RWPE2 (cell line): Measurements from ENCODE around the gene AIF1L.
A peak's percentile ranks its signal among the peaks of the same experiment; 100 is the strongest.

Experiments
- ATAC-seq: fragments of 200-7000 bp; cut with Tn5 transposase; 3 replicates; pipeline ENCODE4 v1.9.1; 2021; ENCODE audit warnings: low read depth
- DNase-seq: peaks from one replicate; pipeline ENCODE4 v3.0.0-alpha.2; 2020; ENCODE audit warnings: low spot score
- H3K27ac ChIP-seq: fragments of 450-650 bp; 2 replicates; pipeline ENCODE4 v1.5.1; 2017; ENCODE audit warnings: mild to moderate bottlenecking; ENCODE audit not compliant: poor library complexity, severe bottlenecking
- H3K27me3 ChIP-seq: fragments of 250-450 bp; sonication (Bioruptor Pico); 2 replicates; pipeline ENCODE4 v1.5.1; 2021; ENCODE audit warnings: mild to moderate bottlenecking, moderate library complexity; ENCODE audit not compliant: insufficient read depth, poor library complexity, severe bottlenecking
- H3K36me3 ChIP-seq: fragments of 250-450 bp; sonication (Bioruptor Pico); 2 replicates; pipeline ENCODE4 v1.5.1; 2020; ENCODE audit warnings: low read depth, mild to moderate bottlenecking, moderate library complexity
- H3K4me1 ChIP-seq: fragments of 250-450 bp; sonication (Bioruptor Pico); 2 replicates; pipeline ENCODE4 v1.5.1; 2021; ENCODE audit warnings: mild to moderate bottlenecking, moderate library complexity; ENCODE audit not compliant: insufficient read depth, poor library complexity, severe bottlenecking
- H3K4me3 ChIP-seq: fragments of 250-450 bp; sonication (Bioruptor Pico); 2 replicates; pipeline ENCODE4 v1.5.1; 2021; ENCODE audit warnings: mild to moderate bottlenecking, moderate library complexity; ENCODE audit not compliant: severe bottlenecking
- H3K9me3 ChIP-seq: fragments of 250-450 bp; sonication (Bioruptor Pico); 2 replicates; pipeline ENCODE4 v1.5.1; 2021; ENCODE audit warnings: mild to moderate bottlenecking, moderate library complexity; ENCODE audit not compliant: severe bottlenecking
- CTCF ChIP-seq: fragments of 450-650 bp; IDR thresholded peaks from one replicate; pipeline ENCODE4 v1.5.1; 2017; ENCODE audit warnings: mild to moderate bottlenecking, moderate library complexity; ENCODE audit not compliant: poor library complexity, severe bottlenecking

Gene AIF1L

DNA sequence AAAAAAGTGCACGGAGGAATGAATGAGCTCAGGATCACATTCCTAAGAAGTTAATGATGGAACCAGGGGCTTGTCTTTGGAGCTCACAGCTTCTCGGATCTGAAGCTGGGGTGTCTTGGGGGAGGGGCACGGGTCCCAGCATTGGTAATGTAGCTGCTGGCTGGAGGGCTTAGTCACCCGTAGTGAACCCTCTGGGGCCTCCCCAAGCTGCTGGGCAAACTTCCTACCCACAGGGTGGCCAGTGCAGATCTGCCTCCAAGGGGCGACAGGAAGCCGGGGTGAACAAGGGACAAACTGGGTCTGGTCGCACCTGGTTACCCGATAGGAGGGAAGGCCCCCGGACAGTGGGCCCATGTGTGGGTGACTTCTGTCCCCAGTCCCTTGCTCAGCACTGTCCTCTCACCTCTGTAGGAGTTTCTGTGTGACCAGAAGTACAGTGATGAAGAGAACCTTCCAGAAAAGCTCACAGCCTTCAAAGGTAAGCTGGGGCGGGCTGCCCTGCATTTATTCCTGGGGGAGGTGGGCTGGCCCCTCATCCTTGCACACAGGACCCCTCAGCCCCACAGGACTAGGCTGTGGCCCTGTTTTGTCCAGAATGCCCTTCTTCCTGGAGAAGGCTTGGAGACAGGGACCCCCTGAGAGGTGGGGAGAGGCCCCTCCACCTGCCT lies 15.0 kb downstream of the AIF1L start:
- peaks cover 8% of the 10 kb centered on the region for H3K9me3 ChIP-seq
- H3K4me3 ChIP-seq = no peak overlapping the region
- H3K36me3 ChIP-seq = no peaks in the 10 kb centered on the region
- ATAC-seq = no peak
- peaks cover 9% of the 10 kb centered on the region for H3K4me1 ChIP-seq
- TF ChIP-seq CTCF = no peak
- H3K27me3 ChIP-seq = no peaks in the 10 kb centered on the region
- no peak overlapping the region for H3K27ac ChIP-seq
- DNase-seq = peak; percentile 35

GRCh38 chr9:131111854-131112311 lies 15.6 kb downstream of the AIF1L start:
- Histone ChIP-seq H3K27ac (no peak overlapping the region), H3K36me3 (no peaks in the 10 kb centered on the region), H3K9me3 (peaks cover 8% of the 10 kb centered on the region), H3K4me1 (peaks cover 9% of the 10 kb centered on the region), H3K4me3 (no peak overlapping the region), H3K27me3 (no peaks in the 10 kb centered on the region)
- DNase-seq = no peak
- no peak for ATAC-seq
- TF ChIP-seq CTCF = no peak

DNA sequence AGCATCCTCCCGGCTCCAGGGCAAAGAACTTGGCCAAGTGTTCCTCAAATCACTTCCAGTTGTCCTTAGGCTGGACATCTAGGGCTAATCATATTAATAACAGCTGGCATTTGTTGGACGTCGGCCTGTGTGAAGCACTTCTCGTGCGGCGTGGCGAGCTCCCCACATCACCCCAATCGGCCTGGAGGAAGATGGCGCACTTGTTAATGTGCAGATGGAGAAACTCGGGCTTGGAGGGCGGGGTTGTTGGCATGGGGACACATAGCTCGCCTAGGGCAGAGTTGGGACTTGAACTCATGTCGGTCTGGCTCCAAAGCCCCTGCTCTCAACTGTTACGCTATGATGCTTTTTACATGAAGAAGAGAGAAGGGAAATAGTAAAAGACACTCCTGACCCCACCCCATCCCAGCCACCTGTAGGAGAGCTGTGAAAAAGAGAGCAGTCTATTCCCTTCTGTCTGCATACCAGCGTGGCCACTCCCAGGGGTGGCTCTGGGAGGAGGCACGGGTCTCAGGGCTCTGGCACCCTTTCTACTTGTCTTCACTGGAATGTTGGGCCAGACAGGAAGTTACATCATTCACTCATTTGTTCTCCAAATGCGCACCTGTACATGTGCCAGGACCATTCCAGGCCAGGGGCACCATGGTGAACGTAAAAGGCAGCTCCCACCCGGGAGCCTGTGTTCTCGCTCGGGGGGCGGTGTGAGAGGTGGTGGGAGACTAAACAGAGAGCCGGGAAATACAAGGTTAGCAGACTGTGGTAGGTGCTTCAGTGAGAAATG lies 16.2 kb downstream of the AIF1L start:
- DNase-seq (peak; percentile 61), ATAC-seq (peak; percentile 75)
- Histone ChIP-seq H3K4me1 (peaks cover 9% of the 10 kb centered on the region), H3K4me3 (no peak overlapping the region), H3K27ac (peak overlapping the region; percentile 21), H3K27me3 (no peaks in the 10 kb centered on the region), H3K9me3 (peaks cover 8% of the 10 kb centered on the region), H3K36me3 (no peaks in the 10 kb centered on the region)
- TF ChIP-seq CTCF = no peak

GRCh38 chr9:131113655-131114054 lies 17.3 kb downstream of the AIF1L start:
- no peaks in the 10 kb centered on the region for H3K36me3 ChIP-seq
- no peak for ATAC-seq
- H3K4me1 ChIP-seq = peaks cover 9% of the 10 kb centered on the region
- no peak for TF ChIP-seq CTCF
- H3K9me3 ChIP-seq = peaks cover 9% of the 10 kb centered on the region
- peak; percentile 42 for DNase-seq
- peak overlapping the region; percentile 21 for H3K27ac ChIP-seq
- no peaks in the 10 kb centered on the region for H3K27me3 ChIP-seq
- H3K4me3 ChIP-seq = no peak overlapping the region
